Fibroblast of lung (primary cell): ENCODE results near the gene GSTM5.

Experiments
- EZH2 ChIP-seq: IDR thresholded peaks from 2 replicates; pipeline ENCODE4 v1.5.1; 2012; ENCODE audit warnings: low read length, control low read depth, mild to moderate bottlenecking; ENCODE audit errors: missing control alignments
- TF ChIP-seq, protein P1 (sequence below), 2 donors: IDR thresholded peaks in 1 of 2; conservative IDR thresholded peaks in 1 of 2; 1 replicate in 1 of 2; 2 replicates in 1 of 2; pipeline ENCODE4 v1.5.1; 2011 to 2012; ENCODE audit warnings: low read length in 2 of 2, control low read depth in 1 of 2, inconsistent platforms in 1 of 2, low read depth in 1 of 2, mild to moderate bottlenecking in 1 of 2

- TF ChIP-seq, protein P1, sequence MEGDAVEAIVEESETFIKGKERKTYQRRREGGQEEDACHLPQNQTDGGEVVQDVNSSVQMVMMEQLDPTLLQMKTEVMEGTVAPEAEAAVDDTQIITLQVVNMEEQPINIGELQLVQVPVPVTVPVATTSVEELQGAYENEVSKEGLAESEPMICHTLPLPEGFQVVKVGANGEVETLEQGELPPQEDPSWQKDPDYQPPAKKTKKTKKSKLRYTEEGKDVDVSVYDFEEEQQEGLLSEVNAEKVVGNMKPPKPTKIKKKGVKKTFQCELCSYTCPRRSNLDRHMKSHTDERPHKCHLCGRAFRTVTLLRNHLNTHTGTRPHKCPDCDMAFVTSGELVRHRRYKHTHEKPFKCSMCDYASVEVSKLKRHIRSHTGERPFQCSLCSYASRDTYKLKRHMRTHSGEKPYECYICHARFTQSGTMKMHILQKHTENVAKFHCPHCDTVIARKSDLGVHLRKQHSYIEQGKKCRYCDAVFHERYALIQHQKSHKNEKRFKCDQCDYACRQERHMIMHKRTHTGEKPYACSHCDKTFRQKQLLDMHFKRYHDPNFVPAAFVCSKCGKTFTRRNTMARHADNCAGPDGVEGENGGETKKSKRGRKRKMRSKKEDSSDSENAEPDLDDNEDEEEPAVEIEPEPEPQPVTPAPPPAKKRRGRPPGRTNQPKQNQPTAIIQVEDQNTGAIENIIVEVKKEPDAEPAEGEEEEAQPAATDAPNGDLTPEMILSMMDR (conservative IDR thresholded peaks at IDR 0.05 in 1 of 2, IDR thresholded peaks at IDR 0.05 in 1 of 2; ENCODE audit: low read depth in 1 of 2, low read length in 2 of 2) = no peak
- no peak for TF ChIP-seq EZH2
Observed at GRCh38 chr1:109754738-109755137, 42.7 kb downstream of the GSTM5 start.
